ENCODE data around the gene EPS8.
A peak's percentile ranks its signal among the peaks of the same experiment; 100 is the strongest.

Gene EPS8

GRCh38 chr12:15720295-15720694 is 68.9 kb downstream of the EPS8 start:
- DNase-seq (ENCODE audit: low read depth in 2 of 3, low spot score in 1 of 3): no peak

GRCh38 chr12:15719230-15719629 is 70.0 kb downstream of the EPS8 start:
- DNase-seq (ENCODE audit: low read depth in 2 of 3, low spot score in 1 of 3): no peak

- DNase-seq (ENCODE audit: low read depth in 2 of 3, low spot score in 1 of 3): no peak
Measured at GRCh38 chr12:15717940-15718567, 71.1 kb downstream of the EPS8 start.

- no peak for DNase-seq (ENCODE audit: low read depth in 2 of 3, low spot score in 1 of 3)
Measured at GRCh38 chr12:15716581-15716980, 72.6 kb downstream of the EPS8 start.

- DNase-seq (ENCODE audit: low read depth in 2 of 3, low spot score in 1 of 3): no peak
Measured at GRCh38 chr12:15714256-15714655, 74.9 kb downstream of the EPS8 start.

GRCh38 chr12:15712823-15713660 is 76.1 kb downstream of the EPS8 start:
- DNase-seq (ENCODE audit: low read depth in 2 of 3, low spot score in 1 of 3): no peak

- DNase-seq (ENCODE audit: low read depth in 2 of 3, low spot score in 1 of 3): no peak
Measured at GRCh38 chr12:15712160-15712559, 77.0 kb downstream of the EPS8 start.

- no peak for DNase-seq (ENCODE audit: low read depth in 2 of 3, low spot score in 1 of 3)
Measured at GRCh38 chr12:15710860-15711510, 78.2 kb downstream of the EPS8 start.

- no peak for DNase-seq (ENCODE audit: low read depth in 2 of 3, low spot score in 1 of 3)
Measured at GRCh38 chr12:15709551-15709950, 79.6 kb downstream of the EPS8 start.

GRCh38 chr12:15708396-15709076 is 80.7 kb downstream of the EPS8 start:
- DNase-seq (ENCODE audit: low read depth in 2 of 3, low spot score in 1 of 3): no peak

- DNase-seq (ENCODE audit: low read depth in 2 of 3, low spot score in 1 of 3): no peak
Measured at GRCh38 chr12:15707516-15708199, 81.5 kb downstream of the EPS8 start.

- no peak for DNase-seq (ENCODE audit: low read depth in 2 of 3, low spot score in 1 of 3)
Measured at GRCh38 chr12:15706010-15706676, 83.0 kb downstream of the EPS8 start.

- DNase-seq (ENCODE audit: low read depth in 2 of 3, low spot score in 1 of 3): no peak
Measured at GRCh38 chr12:15705606-15706005, 83.6 kb downstream of the EPS8 start.

GRCh38 chr12:15702276-15702675 is 86.9 kb downstream of the EPS8 start:
- no peak for DNase-seq (ENCODE audit: low read depth in 2 of 3, low spot score in 1 of 3)

GRCh38 chr12:15701631-15702156 is 87.5 kb downstream of the EPS8 start:
- DNase-seq (ENCODE audit: low read depth in 2 of 3, low spot score in 1 of 3): no peak

GRCh38 chr12:15701206-15701605 is 88.0 kb downstream of the EPS8 start:
- DNase-seq (ENCODE audit: low read depth in 2 of 3, low spot score in 1 of 3): peak in 1 of 3 donors; percentile 2

GRCh38 chr12:15700595-15700994 is 88.6 kb downstream of the EPS8 start:
- peak in 1 of 3 donors; percentile 28 for DNase-seq (ENCODE audit: low read depth in 2 of 3, low spot score in 1 of 3)

GRCh38 chr12:15699886-15700285 is 89.3 kb downstream of the EPS8 start:
- DNase-seq (ENCODE audit: low read depth in 2 of 3, low spot score in 1 of 3): no peak

- no peak for DNase-seq (ENCODE audit: low read depth in 2 of 3, low spot score in 1 of 3)
Measured at GRCh38 chr12:15698377-15698871, 90.8 kb downstream of the EPS8 start.

GRCh38 chr12:15697201-15697600 is 92.0 kb downstream of the EPS8 start:
- no peak for DNase-seq (ENCODE audit: low read depth in 2 of 3, low spot score in 1 of 3)
